ENCODE measurements around the gene PBX1. TPM values are rescaled to one million over a fixed set of nuclear protein-coding genes. Genes with fewer than 3 reads are reported as not detected.
A peak's percentile ranks its signal among the peaks of the same experiment; 100 is the strongest.

The PBX1 gene
- total RNA-seq, 1 experiment from 2014 or later = 9.8 TPM

GRCh38 chr1:164728719-164729118, 169.7 kb downstream of the PBX1 start:
- no peaks in the 10 kb centered on the region for H3K36me3 ChIP-seq (ENCODE audit: low read depth, low read length)
- no peaks in the 10 kb centered on the region for H3K9me3 ChIP-seq (ENCODE audit: low read length)
- ChIA-PET CTCF (no interaction called here), POLR2A (ENCODE audit: unreplicated experiment) (no interaction called here)
- H3K9ac ChIP-seq (ENCODE audit: low read length) = no peak overlapping the region
- no peak overlapping the region for H3K4me3 ChIP-seq (ENCODE audit: low read length)
- no peaks in the 10 kb centered on the region for H3F3A ChIP-seq (ENCODE audit: low read length, unreplicated experiment)
- H4K20me1 ChIP-seq (ENCODE audit: low read length) = no peaks in the 10 kb centered on the region
- no peaks in the 10 kb centered on the region for H3K79me2 ChIP-seq (ENCODE audit: low read length)
- H3K4me2 ChIP-seq (ENCODE audit: low read length) = no peak overlapping the region
- intact Hi-C loops (cut with micrococcal nuclease) = no loop called here
- H3K27me3 ChIP-seq (ENCODE audit: low read length) = no peaks in the 10 kb centered on the region
- TF ChIP-seq EZH2 (IDR thresholded peaks at IDR 0.05; ENCODE audit: low read length, unreplicated experiment) (no peak), EZH2phosphoT487 (IDR thresholded peaks at IDR 0.05; ENCODE audit: borderline replicate concordance, low read length) (no peak), CTCF (conservative IDR thresholded peaks at IDR 0.05; ENCODE audit: low read depth, low read length) (no peak)
- BruUV-seq (replicated peaks) = no TSS peak
- H3K4me1 ChIP-seq (ENCODE audit: insufficient read depth, low read length) = 0 out of 2 replicates have a peak, but pooled peaks cover 10% of the 10 kb centered on the region
- DNase-seq (no peak), ATAC-seq (no peak)
- no peak overlapping the region for H2AFZ ChIP-seq (ENCODE audit: low read length)
- no peaks in the 10 kb centered on the region for H3K9me2 ChIP-seq (replicated peaks; ENCODE audit: low read length)
- H3K27ac ChIP-seq (ENCODE audit: low read length) = no peak overlapping the region

GRCh38 chr1:164731161-164731876, 172.3 kb downstream of the PBX1 start:
- ChIA-PET POLR2A (ENCODE audit: unreplicated experiment) (no interaction called here), CTCF (no interaction called here)
- Histone ChIP-seq H3K4me2 (ENCODE audit: low read length) (no peak overlapping the region), H4K20me1 (ENCODE audit: low read length) (no peaks in the 10 kb centered on the region), H3K27ac (ENCODE audit: low read length) (no peak overlapping the region), H3K27me3 (ENCODE audit: low read length) (no peaks in the 10 kb centered on the region), H3K4me1 (ENCODE audit: insufficient read depth, low read length) (peaks cover 31% of the 10 kb centered on the region), H3F3A (ENCODE audit: low read length, unreplicated experiment) (peaks cover 4% of the 10 kb centered on the region), H3K9me3 (ENCODE audit: low read length) (no peaks in the 10 kb centered on the region), H3K9me2 (replicated peaks; ENCODE audit: low read length) (no peaks in the 10 kb centered on the region), H2AFZ (ENCODE audit: low read length) (no peak overlapping the region), H3K79me2 (ENCODE audit: low read length) (no peaks in the 10 kb centered on the region), H3K4me3 (ENCODE audit: low read length) (no peak overlapping the region), H3K9ac (ENCODE audit: low read length) (no peak overlapping the region), H3K36me3 (ENCODE audit: low read depth, low read length) (no peaks in the 10 kb centered on the region)
- no peak for TF ChIP-seq EZH2 (IDR thresholded peaks at IDR 0.05; ENCODE audit: low read length, unreplicated experiment)
- TF ChIP-seq CTCF (conservative IDR thresholded peaks at IDR 0.05; ENCODE audit: low read depth, low read length) = no peak
- no peak for TF ChIP-seq EZH2phosphoT487 (IDR thresholded peaks at IDR 0.05; ENCODE audit: borderline replicate concordance, low read length)
- no TSS peak for BruUV-seq (replicated peaks)
- ATAC-seq (no peak), DNase-seq (no peak)
- intact Hi-C loops (cut with micrococcal nuclease) = loop anchor here (10.0 kb wide), 1 partner anchor 57 kb away; no protein-coding TSS in a partner anchor

- no peak overlapping the region for H3K27ac ChIP-seq (ENCODE audit: low read length)
These were observed 174.1 kb downstream of the PBX1 start for GRCh38 chr1:164733070-164733469.

More at GRCh38 chr1:164733070-164733469, 174.1 kb downstream of the PBX1 start:
- intact Hi-C loops (cut with micrococcal nuclease) = loop anchor here (10.0 kb wide), 1 partner anchor 58 kb away; no protein-coding TSS in a partner anchor
- CTCF ChIA-PET = no interaction called here
- Histone ChIP-seq H3K36me3 (ENCODE audit: low read depth, low read length) (no peaks in the 10 kb centered on the region), H3K9ac (ENCODE audit: low read length) (no peak overlapping the region), H3K9me3 (ENCODE audit: low read length) (no peaks in the 10 kb centered on the region), H3K4me3 (ENCODE audit: low read length) (no peak overlapping the region), H3K4me1 (ENCODE audit: insufficient read depth, low read length) (peaks cover 34% of the 10 kb centered on the region), H4K20me1 (ENCODE audit: low read length) (no peaks in the 10 kb centered on the region), H3K79me2 (ENCODE audit: low read length) (no peaks in the 10 kb centered on the region), H3K27me3 (ENCODE audit: low read length) (no peaks in the 10 kb centered on the region), H3K4me2 (ENCODE audit: low read length) (no peak overlapping the region), H3K9me2 (replicated peaks; ENCODE audit: low read length) (no peaks in the 10 kb centered on the region), H3F3A (ENCODE audit: low read length, unreplicated experiment) (peaks cover 5% of the 10 kb centered on the region), H2AFZ (ENCODE audit: low read length) (no peak overlapping the region)
- DNase-seq = peak; percentile 63
- BruUV-seq (replicated peaks) = no TSS peak
- POLR2A ChIA-PET (ENCODE audit: unreplicated experiment) = no interaction called here
- no peak for TF ChIP-seq CTCF (conservative IDR thresholded peaks at IDR 0.05; ENCODE audit: low read depth, low read length)
- ATAC-seq = peak; percentile 12; the same call in 1 of the 2 replicates
